GM13976 (cell line): Measurements from ENCODE around the gene ARHGEF17.

Experiments used
- DNase-seq: peaks from one replicate; pipeline ENCODE4 v3.0.0; 2012; ENCODE audit warnings: low spot score
- in situ Hi-C: fragments of 300-500 bp; cut with MboI; formaldehyde crosslinking; loops from one replicate; pipeline ENCODE4 v1.12.0; 2022; ENCODE audit warnings: low sequenced_read_pairs, mixed read lengths, inconsistent platforms; ENCODE audit not compliant: unreplicated experiment
- TF ChIP-seq, protein P1 (sequence below): IDR thresholded peaks from 2 replicates; pipeline ENCODE4 v1.5.1; 2012; ENCODE audit warnings: borderline replicate concordance, mild to moderate bottlenecking; ENCODE audit not compliant: insufficient read depth; ENCODE audit errors: extremely low read depth, missing control alignments, control extremely low read depth

ARHGEF17 gene

DNA sequence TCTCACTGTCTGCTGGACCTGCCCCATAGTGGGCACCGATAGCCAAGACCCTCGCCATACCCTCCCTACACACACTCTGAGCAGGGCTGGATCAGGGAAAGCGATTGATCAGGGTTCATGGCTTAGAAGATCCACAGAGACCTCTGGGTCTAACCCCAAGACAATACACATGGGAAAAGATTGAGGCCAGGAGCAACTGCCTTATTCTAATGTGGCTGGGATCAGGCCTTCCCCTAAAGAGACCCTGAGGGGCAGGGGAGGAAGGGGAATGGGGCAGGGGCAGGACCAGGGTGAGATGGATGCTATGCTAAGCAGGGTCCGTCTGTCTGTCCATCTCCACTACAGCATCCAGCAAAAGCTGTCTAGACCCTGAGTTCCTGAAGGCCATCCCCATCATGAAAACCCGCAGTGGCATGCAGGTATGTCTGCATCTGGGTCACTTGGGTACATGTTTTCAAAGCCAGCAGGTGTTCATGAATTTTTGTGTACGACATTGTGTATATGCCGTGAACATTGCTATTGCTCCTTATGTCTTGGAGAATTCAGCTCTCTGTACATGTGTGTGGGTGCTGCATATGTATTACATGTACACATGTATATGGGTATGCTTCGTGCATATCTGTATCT lies 52.8 kb downstream of the ARHGEF17 start:
- TF ChIP-seq, protein P1, sequence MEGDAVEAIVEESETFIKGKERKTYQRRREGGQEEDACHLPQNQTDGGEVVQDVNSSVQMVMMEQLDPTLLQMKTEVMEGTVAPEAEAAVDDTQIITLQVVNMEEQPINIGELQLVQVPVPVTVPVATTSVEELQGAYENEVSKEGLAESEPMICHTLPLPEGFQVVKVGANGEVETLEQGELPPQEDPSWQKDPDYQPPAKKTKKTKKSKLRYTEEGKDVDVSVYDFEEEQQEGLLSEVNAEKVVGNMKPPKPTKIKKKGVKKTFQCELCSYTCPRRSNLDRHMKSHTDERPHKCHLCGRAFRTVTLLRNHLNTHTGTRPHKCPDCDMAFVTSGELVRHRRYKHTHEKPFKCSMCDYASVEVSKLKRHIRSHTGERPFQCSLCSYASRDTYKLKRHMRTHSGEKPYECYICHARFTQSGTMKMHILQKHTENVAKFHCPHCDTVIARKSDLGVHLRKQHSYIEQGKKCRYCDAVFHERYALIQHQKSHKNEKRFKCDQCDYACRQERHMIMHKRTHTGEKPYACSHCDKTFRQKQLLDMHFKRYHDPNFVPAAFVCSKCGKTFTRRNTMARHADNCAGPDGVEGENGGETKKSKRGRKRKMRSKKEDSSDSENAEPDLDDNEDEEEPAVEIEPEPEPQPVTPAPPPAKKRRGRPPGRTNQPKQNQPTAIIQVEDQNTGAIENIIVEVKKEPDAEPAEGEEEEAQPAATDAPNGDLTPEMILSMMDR = no peak
- no peak for DNase-seq
- in situ Hi-C loops = no loop called here

DNA sequence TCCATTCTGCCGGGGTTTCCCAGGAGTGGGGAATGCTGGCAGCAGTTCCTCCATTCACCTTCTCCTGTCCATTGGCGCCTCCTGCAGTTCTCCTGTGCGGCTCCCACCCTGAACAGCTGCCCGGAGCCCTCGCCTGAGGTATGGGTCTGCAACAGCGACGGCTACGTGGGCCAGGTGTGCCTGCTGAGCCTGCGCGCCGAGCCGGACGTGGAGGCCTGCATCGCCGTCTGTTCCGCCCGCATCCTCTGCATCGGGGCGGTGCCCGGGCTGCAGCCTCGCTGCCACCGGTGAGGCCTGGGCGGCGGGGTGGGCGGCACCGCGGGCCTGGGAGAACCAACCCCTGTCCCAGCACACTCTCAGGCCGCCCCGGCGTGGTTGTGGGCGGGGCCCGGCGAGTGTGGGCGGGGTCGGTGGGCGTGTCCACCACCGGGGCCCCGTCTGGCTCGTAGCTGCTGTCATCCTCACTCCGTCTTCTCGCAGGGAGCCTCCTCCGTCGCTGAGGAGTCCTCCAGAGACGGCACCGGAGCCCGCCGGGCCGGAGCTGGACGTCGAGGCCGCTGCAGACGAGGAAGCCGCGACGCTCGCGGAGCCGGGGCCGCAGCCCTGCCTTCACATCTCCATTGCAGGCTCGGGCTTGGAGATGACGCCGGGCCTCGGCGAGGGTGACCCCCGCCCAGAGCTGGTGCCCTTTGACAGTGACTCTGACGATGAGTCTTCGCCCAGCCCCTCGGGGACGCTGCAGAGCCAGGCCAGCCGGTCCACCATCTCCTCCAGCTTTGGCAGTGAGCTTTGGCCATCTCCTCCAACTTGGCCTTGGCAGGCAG lies 54.1 kb downstream of the ARHGEF17 start:
- DNase-seq = no peak
- TF ChIP-seq, protein P1 = no peak
- in situ Hi-C loops = no loop called here

DNA sequence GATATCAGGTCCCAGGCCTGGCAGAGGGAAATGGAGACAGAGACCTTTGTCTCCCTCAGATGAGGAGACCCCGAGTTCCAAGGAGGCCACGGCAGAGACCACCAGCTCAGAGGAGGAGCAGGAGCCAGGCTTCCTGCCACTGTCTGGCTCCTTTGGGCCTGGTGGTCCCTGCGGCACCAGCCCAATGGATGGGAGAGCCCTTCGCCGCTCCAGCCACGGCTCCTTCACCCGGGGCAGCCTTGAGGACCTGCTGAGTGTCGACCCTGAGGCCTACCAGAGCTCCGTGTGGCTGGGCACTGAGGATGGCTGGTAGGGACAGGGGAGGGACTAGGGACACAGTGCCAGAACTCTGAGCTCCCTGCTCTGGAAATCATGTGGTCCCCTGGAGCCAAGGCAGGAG lies 55.1 kb downstream of the ARHGEF17 start:
- in situ Hi-C loops = no loop called here
- no peak for DNase-seq
- TF ChIP-seq, protein P1 = no peak

DNA sequence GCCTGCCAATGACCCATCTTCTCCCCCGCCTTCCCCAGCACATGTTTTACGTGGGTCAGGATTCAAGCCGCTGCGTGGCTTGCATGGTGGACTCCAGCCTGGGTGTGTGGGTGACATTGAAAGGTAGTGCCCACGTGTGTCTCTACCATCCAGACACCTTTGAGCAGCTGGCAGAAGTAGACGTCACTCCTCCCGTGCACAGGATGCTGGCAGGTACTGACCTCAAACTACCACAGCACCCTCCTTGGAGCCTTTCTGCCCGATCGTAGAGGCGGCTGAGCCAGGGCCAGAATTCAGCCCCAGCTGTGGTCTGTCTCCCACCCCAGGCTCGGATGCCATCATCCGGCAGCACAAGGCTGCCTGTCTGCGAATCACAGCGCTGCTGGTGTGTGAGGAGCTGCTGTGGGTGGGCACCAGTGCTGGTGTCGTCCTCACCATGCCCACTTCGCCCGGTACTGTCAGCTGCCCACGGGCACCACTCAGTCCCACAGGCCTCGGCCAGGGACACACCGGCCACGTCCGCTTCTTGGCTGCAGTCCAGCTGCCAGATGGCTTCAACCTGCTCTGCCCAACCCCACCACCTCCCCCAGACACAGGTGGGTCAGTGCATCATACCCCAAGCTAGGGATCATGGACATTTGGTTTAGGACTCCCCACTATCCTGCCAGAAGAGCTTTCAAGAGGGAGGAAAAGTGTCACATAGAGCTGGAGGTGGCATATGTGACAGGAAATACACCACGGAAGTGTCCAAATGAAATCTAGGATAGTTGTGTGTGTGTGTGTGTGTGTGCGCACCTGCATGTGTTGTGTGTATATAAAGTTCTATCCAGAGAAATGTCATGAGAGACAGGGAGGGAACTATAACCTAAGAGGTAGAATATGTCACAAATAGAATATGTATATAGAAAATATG lies 57.5 kb downstream of the ARHGEF17 start:
- in situ Hi-C loops = no loop called here
- TF ChIP-seq, protein P1 = no peak

DNA sequence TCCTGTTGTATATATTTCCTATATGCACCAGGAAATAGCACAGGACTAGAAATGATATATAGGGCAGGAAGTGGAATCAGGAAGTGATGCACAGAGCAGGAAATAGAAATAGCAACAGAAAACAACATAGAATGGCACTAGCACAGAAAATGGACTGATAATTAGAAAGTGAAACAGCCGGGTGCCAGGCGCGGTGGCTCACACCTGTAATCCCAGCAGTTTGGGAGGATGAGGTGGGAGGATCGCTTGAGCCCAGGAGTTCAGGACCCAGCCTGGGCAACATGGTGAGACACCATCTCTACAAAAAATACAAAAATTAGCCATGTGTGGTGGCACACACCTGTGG lies 58.2 kb downstream of the ARHGEF17 start:
- TF ChIP-seq, protein P1 = no peak
- DNase-seq = no peak
- in situ Hi-C loops = no loop called here

More for the DNA sequence above, 57.5 kb downstream of the ARHGEF17 start:
- DNase-seq = no peak

DNA sequence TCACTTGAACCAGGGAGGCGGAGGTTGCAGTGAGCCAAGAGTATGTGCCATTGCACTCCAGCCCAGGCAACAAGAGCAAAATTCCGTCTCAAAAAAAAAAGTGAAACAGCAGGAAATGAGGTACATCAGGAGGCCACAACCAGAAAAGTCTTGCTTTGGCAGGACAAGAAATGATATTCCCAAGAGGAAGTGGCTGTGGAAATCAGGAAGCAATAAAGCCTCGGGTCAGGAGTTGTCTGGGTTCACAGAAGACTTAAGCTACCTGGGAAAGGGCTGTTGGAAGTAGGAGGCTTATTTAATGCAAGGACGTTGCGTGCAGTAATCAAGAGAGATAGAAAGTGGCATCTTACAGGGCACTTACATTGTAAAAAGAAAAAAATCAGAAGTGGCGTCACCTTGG lies 58.9 kb downstream of the ARHGEF17 start:
- in situ Hi-C loops = no loop called here
- TF ChIP-seq, protein P1 = no peak
- no peak for DNase-seq
